HCT116 (cell line): ENCODE results near the gene HMGN1.

ENCODE experiments used
- CEBPB ChIP-seq: IDR thresholded peaks from 2 replicates; pipeline ENCODE4 v1.6.1; 2012; ENCODE audit warnings: low read depth
- CTCF ChIP-seq, 3 experiments: fragments of 200-600 bp in 1 of 3; sonication (generic) in 1 of 3; IDR thresholded peaks in 2 of 3; conservative IDR thresholded peaks in 1 of 3; 2 replicates each; pipeline ENCODE4 v1.5.1; 2012 to 2017; ENCODE audit warnings: low read depth in 2 of 3, low read length in 2 of 3, antibody characterized with exemption in 1 of 3, borderline replicate concordance in 1 of 3, control low read depth in 1 of 3, mild to moderate bottlenecking in 1 of 3, mixed read lengths in 1 of 3, mixed run types in 1 of 3, moderate library complexity in 1 of 3; ENCODE audit not compliant: insufficient read depth in 1 of 3
- SIN3A ChIP-seq: IDR thresholded peaks from 2 replicates; pipeline ENCODE4 v1.6.1; 2012; ENCODE audit warnings: low read depth

GRCh38 chr21:39364949-39365348 is 16.1 kb upstream of the HMGN1 start:
- TF ChIP-seq CTCF (IDR thresholded peaks at IDR 0.05 in 2 of 3, conservative IDR thresholded peaks at IDR 0.05 in 1 of 3; ENCODE audit: borderline replicate concordance in 1 of 3, insufficient read depth in 1 of 3, low read depth in 2 of 3, low read length in 2 of 3) (no peak), SIN3A (no peak), CEBPB (no peak)
